ENCODE data around the gene DLGAP4. TPM values are rescaled to one million over a fixed set of nuclear protein-coding genes. Genes with fewer than 3 reads are reported as not detected.

Gene DLGAP4
- total and polyA plus RNA-seq, 2 of the 13 experiments (the other 11 are each of a cell fraction or from before 2014, with no cell fraction given): 15.2 to 26.7 TPM

- TF ChIP-seq, protein P1, sequence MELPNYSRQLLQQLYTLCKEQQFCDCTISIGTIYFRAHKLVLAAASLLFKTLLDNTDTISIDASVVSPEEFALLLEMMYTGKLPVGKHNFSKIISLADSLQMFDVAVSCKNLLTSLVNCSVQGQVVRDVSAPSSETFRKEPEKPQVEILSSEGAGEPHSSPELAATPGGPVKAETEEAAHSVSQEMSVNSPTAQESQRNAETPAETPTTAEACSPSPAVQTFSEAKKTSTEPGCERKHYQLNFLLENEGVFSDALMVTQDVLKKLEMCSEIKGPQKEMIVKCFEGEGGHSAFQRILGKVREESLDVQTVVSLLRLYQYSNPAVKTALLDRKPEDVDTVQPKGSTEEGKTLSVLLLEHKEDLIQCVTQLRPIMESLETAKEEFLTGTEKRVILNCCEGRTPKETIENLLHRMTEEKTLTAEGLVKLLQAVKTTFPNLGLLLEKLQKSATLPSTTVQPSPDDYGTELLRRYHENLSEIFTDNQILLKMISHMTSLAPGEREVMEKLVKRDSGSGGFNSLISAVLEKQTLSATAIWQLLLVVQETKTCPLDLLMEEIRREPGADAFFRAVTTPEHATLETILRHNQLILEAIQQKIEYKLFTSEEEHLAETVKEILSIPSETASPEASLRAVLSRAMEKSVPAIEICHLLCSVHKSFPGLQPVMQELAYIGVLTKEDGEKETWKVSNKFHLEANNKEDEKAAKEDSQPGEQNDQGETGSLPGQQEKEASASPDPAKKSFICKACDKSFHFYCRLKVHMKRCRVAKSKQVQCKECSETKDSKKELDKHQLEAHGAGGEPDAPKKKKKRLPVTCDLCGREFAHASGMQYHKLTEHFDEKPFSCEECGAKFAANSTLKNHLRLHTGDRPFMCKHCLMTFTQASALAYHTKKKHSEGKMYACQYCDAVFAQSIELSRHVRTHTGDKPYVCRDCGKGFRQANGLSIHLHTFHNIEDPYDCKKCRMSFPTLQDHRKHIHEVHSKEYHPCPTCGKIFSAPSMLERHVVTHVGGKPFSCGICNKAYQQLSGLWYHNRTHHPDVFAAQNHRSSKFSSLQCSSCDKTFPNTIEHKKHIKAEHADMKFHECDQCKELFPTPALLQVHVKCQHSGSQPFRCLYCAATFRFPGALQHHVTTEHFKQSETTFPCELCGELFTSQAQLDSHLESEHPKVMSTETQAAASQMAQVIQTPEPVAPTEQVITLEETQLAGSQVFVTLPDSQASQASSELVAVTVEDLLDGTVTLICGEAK (IDR thresholded peaks at IDR 0.05): peak; percentile 31
- TF ChIP-seq, protein P1 (CRISPR knock-in tag; IDR thresholded peaks at IDR 0.05): 0 out of 2 replicates have a peak, but pooled peaks have one; percentile 46
- peak; percentile 74 for TF ChIP-seq HDAC1 (CRISPR knock-in tag; IDR thresholded peaks at IDR 0.05)
- 0 out of 2 replicates have a peak, but pooled peaks have one; percentile 12 for TF ChIP-seq ZNF740 (CRISPR knock-in tag; IDR thresholded peaks at IDR 0.05)
- TF ChIP-seq HCFC1 (IDR thresholded peaks at IDR 0.05; ENCODE audit: low read depth, low read length): peak; percentile 29; the same call in 1 of the 2 replicates
- TF ChIP-seq TGIF2 (CRISPR knock-in tag; IDR thresholded peaks at IDR 0.05): peak; percentile 92
- no peak; the same call in none of the 2 replicates for TF ChIP-seq ZNF331 (CRISPR knock-in tag; IDR thresholded peaks at IDR 0.05)
- TF ChIP-seq TAF1 (CRISPR knock-in tag; IDR thresholded peaks at IDR 0.05): peak; percentile 74; the same call in 1 of the 2 replicates
- peak; percentile 59; the same call in 1 of the 2 replicates for TF ChIP-seq ARHGAP35 (CRISPR knock-in tag; IDR thresholded peaks at IDR 0.05; ENCODE audit: borderline replicate concordance)
- TF ChIP-seq ZNF879 (CRISPR knock-in tag; IDR thresholded peaks at IDR 0.05): no peak
- TF ChIP-seq, protein P2, sequence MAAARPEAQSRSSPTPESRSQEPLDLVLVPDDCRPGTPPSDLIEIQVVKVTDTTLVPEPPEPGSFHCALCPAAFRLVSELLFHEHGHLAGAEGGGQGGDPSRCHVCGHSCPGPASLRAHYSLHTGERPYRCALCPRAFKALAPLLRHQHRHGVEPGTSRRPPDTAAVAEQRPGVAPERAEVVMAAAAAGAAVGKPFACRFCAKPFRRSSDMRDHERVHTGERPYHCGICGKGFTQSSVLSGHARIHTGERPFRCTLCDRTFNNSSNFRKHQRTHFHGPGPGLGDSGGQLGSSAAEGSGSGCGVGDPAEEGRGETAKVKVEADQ (CRISPR knock-in tag; IDR thresholded peaks at IDR 0.05; ENCODE audit: borderline replicate concordance): peak; percentile 15; the same call in 1 of the 2 replicates
- no peak for TF ChIP-seq SOX6 (IDR thresholded peaks at IDR 0.05)
- peak; percentile 74 for TF ChIP-seq SOX6 (CRISPR knock-in tag; IDR thresholded peaks at IDR 0.05)
- TF ChIP-seq RBM39 (IDR thresholded peaks at IDR 0.05; ENCODE audit: low read depth, low read length, poor library complexity, severe bottlenecking): no peak
- TF ChIP-seq ZNF577 (CRISPR knock-in tag; IDR thresholded peaks at IDR 0.05; ENCODE audit: borderline replicate concordance, low read depth): no peak
- TF ChIP-seq ZNF431 (CRISPR knock-in tag; IDR thresholded peaks at IDR 0.05; ENCODE audit: borderline replicate concordance, low read depth): no peak; the same call in 1 of the 2 replicates
- peak; percentile 79; the same call in 1 of the 2 replicates for TF ChIP-seq SRY (CRISPR knock-in tag; IDR thresholded peaks at IDR 0.05)
- no peak for TF ChIP-seq ZC3H13 (CRISPR knock-in tag; IDR thresholded peaks at IDR 0.05)
Observed at GRCh38 chr20:36270744-36271638, 35.1 kb upstream of the DLGAP4 start (continued).

Measured in HepG2 (cell line).